Measurements from ENCODE around the gene MDGA2. TPM values are rescaled to one million over a fixed set of nuclear protein-coding genes. Genes with fewer than 3 reads are reported as not detected.

MDGA2 gene
- total RNA-seq, 2 donors from 2014 or later, result not detected

DNA sequence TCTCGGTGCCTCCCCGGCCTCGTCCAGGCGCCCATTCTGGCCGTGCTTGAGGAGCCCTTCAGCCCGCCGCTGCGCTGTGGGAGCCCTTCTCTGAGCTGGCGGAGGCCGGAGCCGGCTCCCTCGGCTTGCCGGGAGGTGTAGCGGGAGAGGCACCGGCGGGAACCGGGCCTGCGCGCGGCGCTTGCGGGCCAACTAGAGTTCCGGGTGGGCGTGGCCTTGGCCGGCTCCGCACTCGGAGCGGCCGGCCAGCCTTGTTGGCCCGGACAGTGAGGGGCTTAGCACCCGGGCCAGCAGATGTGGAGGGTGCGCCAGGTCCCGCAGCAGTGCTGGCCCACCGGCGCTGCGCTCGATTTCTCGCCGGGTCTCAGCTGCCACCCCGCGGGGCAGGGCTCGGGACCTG is 855.1 kb downstream of the MDGA2 start:
- no peak for DNase-seq (ENCODE audit: low spot score)
- Histone ChIP-seq H3K4me3 (no peak overlapping the region), H3K36me3 (no peaks in the 10 kb centered on the region), H3K27ac (no peak overlapping the region), H3K4me1 (no peaks in the 10 kb centered on the region), H3K9me3 (no peaks in the 10 kb centered on the region), H3K27me3 (no peaks in the 10 kb centered on the region)
- TF ChIP-seq, protein P1, sequence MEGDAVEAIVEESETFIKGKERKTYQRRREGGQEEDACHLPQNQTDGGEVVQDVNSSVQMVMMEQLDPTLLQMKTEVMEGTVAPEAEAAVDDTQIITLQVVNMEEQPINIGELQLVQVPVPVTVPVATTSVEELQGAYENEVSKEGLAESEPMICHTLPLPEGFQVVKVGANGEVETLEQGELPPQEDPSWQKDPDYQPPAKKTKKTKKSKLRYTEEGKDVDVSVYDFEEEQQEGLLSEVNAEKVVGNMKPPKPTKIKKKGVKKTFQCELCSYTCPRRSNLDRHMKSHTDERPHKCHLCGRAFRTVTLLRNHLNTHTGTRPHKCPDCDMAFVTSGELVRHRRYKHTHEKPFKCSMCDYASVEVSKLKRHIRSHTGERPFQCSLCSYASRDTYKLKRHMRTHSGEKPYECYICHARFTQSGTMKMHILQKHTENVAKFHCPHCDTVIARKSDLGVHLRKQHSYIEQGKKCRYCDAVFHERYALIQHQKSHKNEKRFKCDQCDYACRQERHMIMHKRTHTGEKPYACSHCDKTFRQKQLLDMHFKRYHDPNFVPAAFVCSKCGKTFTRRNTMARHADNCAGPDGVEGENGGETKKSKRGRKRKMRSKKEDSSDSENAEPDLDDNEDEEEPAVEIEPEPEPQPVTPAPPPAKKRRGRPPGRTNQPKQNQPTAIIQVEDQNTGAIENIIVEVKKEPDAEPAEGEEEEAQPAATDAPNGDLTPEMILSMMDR (IDR thresholded peaks at IDR 0.05), result no peak

DNA sequence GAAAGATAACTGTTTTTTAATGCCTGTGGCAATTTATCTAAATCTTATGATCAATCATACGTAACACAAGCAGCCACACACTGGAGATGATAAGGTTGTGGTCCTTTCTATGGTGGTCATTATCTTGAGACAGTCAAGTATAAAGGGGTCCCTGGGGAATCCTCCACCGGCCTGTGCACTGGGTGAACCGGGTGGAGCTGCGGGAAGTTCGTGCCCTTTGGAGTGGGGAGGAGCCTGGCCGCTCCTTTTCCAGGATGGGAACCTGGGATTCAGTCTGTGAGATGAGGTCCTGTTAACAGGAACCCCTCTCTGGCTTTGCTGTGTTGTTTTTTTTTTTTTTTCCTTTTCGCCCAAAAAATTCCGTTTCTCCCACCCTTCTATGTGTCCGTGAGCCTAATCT is 856.3 kb downstream of the MDGA2 start:
- no peak overlapping the region for H3K27ac ChIP-seq
- H3K9me3 ChIP-seq, result no peaks in the 10 kb centered on the region
- H3K36me3 ChIP-seq, result no peaks in the 10 kb centered on the region
- H3K27me3 ChIP-seq, result no peaks in the 10 kb centered on the region
- TF ChIP-seq, protein P1 (IDR thresholded peaks at IDR 0.05), result no peak
- H3K4me1 ChIP-seq, result no peaks in the 10 kb centered on the region
- H3K4me3 ChIP-seq, result no peak overlapping the region
- no peak for DNase-seq (ENCODE audit: low spot score)

DNA sequence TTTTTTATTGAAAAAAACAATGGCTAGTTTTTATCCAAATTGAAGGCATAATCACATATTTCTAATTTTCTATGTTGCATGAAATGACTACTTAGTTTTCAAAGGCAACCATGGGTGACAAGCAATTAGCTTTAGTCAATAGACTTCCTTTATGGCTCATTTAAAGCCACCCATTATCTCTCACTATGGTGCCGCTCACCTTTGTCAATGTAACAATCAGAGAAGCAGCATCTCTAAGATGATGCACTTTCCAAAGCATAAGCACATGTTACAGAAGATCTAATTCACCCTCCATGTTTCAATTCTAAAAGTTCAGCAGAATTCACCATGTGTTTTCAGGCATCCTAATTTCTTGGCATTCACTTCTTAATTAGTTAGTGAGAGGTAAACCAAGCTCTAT is 857.3 kb downstream of the MDGA2 start:
- DNase-seq (ENCODE audit: low spot score), result no peak
- TF ChIP-seq, protein P1 (IDR thresholded peaks at IDR 0.05), result no peak
- Histone ChIP-seq H3K27me3 (no peaks in the 10 kb centered on the region), H3K9me3 (no peaks in the 10 kb centered on the region), H3K36me3 (no peaks in the 10 kb centered on the region), H3K27ac (no peak overlapping the region), H3K4me1 (no peaks in the 10 kb centered on the region), H3K4me3 (no peak overlapping the region)

DNA sequence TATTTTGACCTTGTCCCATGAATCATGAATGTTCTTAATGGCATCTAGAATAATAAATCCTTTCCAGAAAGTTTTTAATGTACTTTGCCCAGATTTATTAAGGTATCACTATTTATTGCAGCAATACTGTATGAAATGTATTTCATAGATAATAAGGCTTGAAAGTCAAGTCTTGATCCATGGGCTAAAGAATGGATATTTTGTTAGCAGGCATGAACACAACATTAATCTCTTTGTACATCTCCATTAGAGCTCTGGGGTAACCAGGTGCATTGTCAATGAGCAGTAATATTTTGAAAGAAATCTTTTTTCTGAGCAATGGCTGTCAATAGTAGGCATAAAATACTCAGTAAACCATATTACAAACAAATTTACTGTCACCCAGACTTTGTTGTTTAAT is 882.3 kb downstream of the MDGA2 start:
- no peaks in the 10 kb centered on the region for H3K4me1 ChIP-seq
- H3K4me3 ChIP-seq, result no peak overlapping the region
- no peaks in the 10 kb centered on the region for H3K27me3 ChIP-seq
- H3K36me3 ChIP-seq, result no peaks in the 10 kb centered on the region
- TF ChIP-seq, protein P1 (IDR thresholded peaks at IDR 0.05), result no peak
- H3K27ac ChIP-seq, result no peak overlapping the region
- no peak for DNase-seq (ENCODE audit: low spot score)
- no peaks in the 10 kb centered on the region for H3K9me3 ChIP-seq
